COLO668 (cell line): ENCODE data around the gene MOSMO.
A peak's percentile ranks its signal among the peaks of the same experiment; 100 is the strongest.
"Not testable (repeated sequence)": the region's sequence is repeated elsewhere in the genome, so short reads cannot be mapped to it uniquely, and the experiment has no call there.

Experiments
- DNase-seq: peaks from one replicate; lab custom pipeline; 2025; ENCODE audit not compliant: unreplicated experiment; lab: John Stamatoyannopoulos, UW

Gene MOSMO

DNA sequence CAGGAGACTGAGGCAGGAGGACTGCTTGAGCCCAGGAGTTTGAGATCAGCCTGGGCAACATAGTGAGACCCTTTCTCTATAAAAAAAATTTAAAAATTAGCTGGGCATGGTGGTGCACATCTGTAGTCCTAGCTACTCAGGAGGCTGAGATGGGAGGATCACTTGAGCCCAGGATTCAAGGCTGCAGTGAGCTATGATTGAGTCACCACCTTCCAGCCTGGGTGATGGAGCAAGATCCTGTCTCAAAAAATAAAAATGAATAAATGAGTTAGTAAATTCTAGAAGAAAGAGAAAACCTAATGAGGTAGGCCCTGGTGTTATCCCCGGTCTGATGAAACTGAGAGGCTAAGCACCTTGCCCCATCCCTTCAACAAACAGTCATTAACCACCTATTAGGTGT lies 5.9 kb upstream of the MOSMO start:
- not testable (repeated sequence) for DNase-seq

DNA sequence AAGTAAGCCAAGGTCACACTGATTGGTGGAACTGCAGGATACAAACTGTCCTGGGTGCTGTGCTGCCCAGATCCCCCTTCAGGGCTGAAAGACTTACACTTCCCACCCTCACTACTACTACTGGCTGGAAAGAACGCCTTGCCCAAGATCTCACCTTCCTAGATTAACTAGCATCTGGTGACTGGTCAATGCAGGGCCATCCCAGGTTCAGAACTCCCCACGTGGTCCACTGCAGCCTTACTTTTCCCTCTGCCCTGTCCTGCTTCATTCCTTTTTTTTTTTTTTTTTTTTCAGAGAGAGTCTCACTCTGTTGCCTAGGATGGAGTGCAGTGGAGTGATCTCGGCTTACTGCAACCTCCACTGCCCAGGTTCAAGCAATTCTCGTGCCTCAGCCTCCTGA lies 4.7 kb upstream of the MOSMO start:
- DNase-seq: no peak

DNA sequence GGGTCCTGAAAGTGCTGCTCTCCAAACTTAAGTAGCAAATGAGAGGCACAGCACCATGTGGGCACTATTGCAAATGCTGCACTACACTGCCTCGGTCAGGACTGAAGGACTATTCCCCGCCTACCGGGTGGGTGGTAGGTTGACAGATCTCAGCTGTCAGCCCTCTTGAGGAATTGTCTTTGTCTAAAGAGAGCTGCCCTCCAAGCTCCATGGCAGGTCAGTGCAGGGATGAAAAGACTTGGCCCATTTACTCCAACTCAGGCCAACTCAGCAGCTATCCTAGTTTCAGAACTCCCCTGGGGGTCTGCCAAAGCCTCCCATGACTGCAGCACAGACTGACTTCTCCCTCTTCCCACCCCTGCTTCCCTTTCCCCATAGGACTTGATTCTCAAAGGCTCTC lies 3.6 kb upstream of the MOSMO start:
- no peak for DNase-seq

DNA sequence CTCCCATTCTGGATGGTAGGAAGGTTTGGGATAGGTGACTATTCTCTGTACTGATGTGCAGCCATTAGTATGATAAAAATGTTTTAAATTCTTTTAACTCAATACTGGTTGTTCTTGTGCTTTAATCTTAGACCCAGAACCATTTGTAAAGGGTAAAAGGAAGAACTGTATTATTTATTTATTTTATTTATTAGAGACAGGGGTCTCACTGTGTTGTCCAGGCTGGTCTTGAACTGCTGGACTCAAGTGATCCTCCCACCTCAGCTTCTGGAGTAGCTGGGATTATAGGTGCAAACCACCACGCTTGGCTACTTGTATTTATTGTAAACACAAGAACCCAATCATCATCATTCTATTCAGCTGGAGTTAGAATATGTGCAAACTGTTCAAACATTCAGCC lies 2.2 kb upstream of the MOSMO start:
- no peak for DNase-seq

DNA sequence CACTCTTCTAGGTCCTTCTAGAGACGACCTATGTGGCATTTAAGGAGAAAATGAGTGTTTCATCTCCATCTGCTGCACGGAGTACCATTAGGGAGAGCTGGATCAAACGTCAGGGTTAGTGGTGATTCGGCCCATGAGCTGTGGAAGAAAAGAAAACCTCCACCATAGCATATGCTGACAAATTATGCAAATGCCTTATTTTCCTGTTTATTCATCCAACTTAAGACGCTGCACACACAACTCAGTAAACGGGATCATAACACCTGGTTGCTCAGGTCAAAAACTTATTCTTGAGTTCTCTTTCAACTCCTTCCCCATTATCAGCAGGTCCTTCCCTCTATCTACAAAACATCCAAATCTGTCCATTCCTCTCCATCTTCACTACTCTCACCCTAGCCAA lies 1.3 kb upstream of the MOSMO start:
- no peak for DNase-seq

DNA sequence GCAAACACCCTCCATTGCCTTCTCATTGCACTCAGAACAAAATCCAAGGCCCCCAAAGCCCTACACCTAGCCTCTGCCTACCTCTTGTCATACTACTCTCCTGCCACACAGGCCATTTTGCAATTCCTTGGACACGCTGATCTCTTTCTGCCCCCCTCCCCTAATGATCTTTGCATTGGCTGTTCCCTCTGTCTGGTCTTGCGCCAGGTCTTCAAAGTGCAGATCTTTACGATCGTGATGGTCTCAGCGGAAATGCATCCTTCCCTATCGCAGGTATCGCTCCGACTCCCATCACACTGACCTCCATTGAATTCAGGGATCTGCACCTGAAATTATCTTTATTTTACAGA lies 777 bp upstream of the MOSMO start:
- DNase-seq: no peak

DNA sequence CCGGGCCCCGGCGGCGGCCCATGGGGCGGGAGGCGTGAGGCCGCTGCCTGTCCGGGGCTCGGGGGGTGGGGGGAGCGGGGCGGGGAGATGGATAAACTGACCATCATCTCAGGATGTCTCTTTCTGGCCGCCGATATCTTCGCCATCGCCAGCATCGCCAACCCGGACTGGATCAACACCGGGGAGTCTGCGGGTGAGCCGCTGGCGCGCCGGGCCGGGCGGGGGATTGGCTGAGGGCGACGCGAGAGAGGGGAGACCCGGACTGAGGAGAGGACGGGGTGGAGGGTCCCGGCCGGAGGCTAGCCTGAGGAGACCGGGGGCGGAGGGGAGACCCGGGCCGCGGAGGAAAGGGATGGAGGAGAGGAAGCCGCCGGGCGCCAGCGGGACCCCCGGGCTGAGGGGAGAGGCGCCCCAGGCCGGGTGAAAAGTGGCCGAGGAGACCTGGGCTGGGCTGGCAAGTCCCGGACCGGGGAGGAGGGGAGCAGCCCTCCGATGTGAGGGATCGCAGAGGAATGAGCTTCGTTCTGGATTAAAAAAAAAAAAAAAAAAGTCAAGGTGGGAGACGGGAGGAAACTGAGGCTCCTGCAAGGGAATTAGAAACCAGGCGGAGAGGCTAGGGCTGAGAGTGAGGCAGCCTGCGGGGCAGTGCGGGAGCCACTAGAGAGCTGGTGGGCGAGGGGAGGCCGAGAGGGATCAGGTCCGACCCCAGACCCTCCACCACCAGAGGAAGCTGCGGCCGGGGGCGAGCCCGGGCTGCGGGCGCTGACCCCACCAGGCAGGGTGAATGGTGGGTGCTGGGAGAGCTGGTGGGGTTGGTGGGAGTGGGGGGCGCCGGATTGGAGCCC lies 526 bp downstream of the MOSMO start:
- peak; percentile 44 for DNase-seq

DNA sequence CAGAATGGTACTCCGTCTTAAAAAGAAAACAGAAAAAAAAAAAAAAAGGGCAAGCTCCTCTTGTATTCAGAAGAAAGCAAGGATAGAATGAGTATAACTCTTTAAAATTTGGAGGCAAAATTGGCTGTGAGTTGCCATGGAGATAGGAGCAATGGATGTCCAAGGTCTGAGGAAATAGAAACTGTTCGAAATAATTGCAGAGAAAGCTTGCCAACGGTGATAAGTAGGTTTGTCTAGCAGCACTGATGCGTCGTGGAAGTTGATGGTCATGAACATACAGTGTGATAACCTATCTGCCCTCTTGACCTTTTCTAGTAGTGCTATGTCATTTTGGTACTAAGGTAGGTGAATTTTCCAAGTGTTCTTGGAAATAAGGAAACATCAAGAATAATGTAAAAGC lies 3.0 kb downstream of the MOSMO start:
- DNase-seq: no peak

DNA sequence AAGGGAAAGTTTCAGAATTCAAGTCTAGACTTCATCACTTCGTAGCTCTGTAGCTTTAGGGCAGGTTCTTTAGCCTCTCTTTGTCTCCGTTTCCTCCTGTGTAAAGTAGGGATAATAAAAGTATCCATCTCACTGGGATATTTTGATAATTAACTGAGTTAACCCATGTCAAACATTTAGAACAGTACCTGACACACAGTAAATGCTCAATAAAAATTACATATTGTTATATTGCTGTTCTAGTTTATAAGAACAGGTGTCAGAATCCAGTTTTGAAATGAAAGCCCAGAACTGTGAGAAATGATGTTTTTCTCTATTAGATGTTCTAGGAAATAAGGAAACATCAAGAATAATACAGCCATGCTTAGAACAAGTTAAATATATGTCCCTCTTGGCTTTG lies 4.3 kb downstream of the MOSMO start:
- no peak for DNase-seq

DNA sequence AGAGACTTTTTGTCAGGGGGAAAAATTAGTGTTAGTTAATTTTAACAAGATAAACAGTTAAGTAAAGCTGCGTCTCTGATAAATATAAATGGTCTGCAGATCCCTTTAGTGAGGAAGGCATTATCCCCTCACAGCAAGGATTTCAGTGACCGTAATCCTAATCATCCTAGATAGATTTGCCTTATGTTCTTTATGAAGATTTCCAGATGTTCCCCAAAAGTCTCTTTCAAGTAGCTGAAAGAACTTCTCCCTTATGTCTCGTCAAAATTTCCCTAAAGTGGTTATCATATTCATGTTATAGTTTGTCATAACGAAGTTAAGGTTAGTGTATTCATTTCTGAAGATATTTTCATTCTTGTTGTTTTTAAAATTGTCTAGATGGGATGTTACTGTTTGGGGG lies 5.6 kb downstream of the MOSMO start:
- no peak for DNase-seq

DNA sequence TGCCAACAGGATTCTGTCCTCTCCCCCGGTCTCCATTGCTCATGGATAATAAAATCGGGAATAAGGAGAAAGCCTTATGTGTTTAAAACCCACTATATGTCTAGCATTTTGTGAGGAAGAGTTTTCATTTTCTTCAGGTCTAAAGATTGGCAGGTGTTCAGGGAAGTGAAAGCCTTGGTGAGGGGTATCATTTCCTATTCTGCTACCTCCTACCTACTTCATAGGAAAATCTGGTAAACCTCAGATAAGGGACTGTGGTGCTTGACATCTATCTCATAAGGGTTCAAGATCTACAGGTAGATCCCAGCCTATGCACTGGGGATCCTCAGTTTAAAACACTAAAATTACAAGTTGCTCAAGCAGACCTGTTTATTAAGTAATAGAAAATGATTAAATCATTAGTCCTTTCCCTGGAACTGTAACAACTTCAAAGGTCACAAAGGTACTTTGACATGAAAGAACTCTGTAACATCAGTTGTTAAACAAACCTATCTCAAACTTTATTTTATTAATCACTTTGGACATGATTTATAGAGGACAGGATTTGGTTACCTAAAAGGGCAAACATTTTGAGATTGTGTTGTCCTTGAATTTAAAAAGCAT lies 6.5 kb downstream of the MOSMO start:
- DNase-seq: no peak

DNA sequence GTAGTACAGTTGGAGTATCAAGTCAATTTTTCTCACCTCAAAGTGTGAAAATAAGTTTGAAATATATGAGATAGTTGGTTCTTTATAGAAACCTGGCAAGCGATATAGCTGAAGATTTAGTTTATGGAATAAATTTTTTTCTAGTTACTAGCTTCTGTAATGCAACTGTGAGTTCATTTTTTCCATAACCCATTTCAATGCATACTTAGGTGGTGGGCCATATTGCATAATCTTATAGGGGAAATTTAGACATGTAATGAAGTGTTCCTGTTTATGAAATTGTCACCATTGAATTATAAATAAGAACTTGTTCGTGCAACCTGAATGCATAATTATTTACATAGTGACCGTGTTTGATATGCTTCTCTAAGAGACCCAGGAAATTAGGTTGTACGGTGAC lies 9.0 kb downstream of the MOSMO start:
- DNase-seq: no peak

DNA sequence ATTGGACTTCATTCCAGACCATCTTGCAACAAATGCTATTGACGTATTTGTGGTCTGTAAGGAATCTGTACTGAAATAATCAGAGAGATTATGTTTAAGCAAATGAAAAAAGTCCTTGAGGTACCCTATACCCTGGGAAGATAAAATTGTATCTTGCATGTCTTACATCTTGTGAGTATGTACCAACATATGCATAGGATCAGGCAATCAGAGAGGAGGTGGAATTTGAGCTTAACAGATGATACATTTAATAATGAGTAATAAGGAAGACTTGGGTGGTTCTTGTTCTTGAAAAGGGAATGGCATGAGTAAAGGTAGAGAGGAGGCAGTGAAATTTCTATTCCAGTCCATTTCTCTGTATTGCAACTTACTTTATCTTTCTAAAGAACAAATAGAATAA lies 10.6 kb downstream of the MOSMO start:
- DNase-seq: no peak

DNA sequence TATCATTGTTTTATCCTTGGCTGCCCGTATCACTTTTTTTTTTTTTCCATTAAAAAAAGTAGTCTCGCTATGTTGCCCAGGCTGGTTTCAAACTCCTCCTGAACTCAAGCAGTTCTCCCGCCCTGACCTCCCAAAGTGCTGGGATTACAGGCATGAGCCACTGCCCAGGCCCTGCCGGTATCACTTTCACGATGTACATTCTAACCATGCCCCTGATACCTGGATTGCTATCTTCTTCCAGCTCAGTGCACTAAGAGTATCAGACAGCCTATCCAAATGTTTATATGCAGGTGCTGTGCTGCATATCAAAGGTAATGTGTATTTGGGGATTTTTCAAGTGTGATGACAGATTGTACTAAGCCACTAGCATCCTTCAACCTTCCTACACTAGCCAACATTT lies 14.2 kb downstream of the MOSMO start:
- DNase-seq: no peak

DNA sequence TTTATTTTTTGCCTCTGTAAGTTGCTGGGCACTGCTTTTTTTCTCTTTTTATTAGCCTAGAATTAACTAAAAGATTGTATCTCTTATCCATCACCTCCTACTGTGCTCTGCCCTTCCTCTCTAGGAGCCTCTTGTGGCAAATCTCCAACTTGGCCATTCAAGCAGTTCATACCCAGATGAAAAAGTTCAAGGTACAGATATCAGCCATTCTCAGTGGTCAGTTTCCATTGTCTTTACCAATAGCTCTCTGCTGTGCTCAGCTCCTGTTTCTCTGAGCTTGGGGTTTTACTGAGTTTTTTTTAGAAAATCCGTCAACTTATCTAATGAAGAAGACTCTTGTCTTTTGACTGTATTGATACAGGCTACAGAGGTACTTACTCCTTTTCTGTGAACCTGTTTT lies 15.6 kb downstream of the MOSMO start:
- no peak for DNase-seq

DNA sequence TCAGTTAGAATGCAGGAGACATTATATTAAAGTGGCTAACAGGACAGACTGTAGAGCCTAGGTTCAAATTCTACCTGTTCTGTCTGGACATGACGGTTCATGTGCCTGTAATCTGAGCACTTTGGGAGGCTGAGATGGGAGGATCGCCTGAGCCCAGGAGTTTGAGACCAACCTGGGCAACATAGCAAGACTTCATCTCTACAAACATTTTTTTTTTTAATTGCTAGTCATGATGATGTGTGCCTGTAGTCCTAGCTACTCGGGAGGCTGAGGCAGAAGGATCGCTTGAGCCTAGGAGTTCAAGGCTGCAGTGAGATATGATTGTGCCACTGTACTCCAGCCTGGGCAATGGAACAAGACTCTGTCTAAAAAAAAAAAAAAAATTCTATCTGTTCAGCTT lies 16.9 kb downstream of the MOSMO start:
- not testable (repeated sequence) for DNase-seq

DNA sequence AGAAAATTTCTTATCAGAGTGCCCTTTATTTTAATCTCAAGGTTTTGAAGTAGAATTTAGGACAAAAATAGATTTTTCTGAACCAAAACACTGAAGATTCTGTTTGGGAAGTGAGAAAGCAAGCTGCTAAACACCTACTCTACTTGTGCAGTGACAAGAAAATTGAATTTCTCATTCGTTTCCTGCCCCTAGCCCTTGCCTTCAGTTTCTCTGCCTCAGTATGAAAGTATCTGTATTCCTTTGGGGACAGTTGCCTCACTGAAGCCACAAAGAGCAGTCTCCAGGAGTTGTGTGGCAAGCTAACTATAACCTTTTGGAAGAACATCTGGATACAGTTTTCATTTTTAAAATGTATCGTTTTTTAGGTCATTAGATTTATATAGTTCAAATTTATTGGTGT lies 19.7 kb downstream of the MOSMO start:
- DNase-seq: no peak

DNA sequence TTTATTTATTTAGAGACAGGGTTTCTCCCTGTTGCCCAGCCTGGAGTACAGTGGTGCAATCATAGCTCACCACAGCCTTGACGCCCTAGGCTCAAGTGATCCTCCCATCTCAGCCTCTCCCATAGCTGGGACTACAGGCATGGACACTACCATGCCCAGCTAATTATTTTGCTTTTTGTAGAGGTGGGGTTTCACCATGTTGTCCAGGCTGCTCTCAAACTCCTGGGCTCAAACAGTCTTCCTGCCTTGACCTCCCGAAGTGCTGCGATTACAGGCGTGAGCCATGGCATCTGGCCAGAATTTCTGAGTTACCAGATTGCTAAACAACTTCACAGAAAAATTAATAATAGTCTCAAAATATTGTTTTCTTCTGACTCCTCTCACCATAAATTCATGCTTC lies 21.7 kb downstream of the MOSMO start:
- DNase-seq: no peak

DNA sequence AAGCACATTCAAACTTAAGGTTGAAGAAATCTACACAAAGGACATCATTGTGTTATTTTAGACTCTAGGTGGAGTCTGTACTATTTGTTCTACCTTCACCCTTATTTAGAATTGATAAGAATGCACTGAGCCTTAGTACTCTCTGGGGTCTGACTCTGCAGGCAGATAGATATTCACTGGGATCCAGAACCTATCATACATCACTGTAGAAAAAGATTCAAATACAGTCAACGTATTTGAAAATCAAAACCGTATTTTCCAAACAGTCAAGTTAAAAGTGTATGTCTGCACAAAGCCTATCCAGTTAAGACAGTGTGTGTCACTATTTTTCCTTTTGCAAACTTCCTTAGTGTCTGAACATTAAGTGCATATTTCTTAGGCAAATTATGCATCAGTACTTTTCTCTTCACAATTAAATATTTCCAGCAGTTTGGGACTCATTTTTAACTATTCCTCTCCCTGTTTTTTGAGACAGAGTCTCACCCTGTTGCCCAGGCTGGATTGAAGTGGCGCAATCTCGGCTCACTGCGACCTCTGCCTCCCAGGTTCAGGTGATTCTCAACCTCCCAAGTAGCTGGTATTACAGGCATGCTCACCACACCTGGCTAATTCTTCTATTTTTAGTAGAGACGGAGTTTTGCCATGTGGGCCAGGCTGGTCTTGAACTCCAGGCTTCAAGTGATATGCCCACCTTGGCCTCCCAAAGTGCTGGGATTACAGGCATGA lies 22.3 kb downstream of the MOSMO start:
- no peak for DNase-seq

DNA sequence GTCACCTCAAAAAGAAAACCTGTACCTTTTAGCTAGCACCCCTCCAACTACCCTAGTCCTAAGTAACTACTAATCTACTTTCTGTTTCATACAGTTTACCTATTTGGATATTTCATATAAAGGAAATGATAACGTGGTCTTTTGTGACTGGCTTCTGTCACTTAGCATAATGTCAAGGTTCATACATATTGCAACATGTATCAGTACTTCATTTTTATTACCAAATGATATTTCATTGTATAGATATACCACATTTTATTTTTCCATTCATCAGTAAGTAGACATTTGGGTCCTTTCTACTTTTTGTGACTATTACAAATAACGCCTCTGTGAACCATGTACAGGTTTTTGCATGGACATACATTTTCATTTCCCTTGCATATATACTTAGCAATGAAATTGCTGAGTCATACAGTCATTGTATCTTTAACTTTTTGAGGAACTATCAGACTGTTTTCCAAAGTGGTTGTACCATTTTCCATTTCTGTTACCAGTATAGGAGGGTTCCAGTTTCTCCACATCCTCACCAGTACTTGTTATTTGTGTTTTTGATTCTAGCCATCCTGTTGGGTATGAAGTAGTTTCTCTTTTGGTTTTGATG lies 23.7 kb downstream of the MOSMO start:
- no peak for DNase-seq

DNA sequence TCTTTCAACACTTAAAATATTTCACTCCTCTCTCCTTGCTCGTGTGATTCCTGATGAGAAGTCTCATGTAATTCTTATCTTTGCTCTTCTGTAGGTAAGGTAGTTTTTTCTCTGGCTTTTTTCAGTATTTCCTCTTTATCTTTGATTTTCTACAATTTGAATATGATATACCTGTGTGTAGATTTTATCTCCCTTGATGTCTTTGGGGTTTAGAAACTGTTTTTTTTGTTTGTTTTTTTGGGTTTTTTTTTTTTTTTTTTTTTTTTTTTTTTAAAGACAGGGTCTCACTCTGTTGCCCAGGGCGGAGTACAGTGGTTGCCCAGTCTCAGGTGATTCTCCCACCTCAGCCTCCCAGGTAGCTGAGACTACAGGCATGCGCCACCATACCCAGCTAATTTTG lies 26.6 kb downstream of the MOSMO start:
- DNase-seq: no peak

DNA sequence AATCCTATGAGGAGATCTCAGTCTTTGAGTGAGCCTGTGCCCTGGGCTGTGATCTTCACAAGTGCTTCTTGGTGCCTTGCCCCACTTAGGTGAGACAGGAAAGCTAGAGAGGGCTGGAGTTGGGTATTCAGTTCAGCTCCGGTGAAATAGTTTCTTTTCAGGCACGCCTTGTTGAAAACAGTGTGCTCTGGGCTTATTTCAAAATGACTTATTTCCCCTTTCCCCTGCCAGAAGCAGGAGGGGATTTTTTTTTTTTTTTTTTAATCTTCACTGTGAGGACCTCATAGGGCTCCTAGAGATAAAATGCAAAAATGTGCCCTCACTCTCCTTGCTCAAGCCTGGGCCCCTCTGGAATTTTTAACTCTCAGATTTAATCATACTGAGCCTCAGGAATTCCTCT lies 27.2 kb downstream of the MOSMO start:
- no peak for DNase-seq
